M059J (cell line): ENCODE data around the gene NRG3. TPM values are rescaled to one million over a fixed set of nuclear protein-coding genes. Genes with fewer than 3 reads are reported as not detected.
"Not testable (repeated sequence)": the region's sequence is repeated elsewhere in the genome, so short reads cannot be mapped to it uniquely, and the experiment has no call there.

ENCODE experiments used
- DNase-seq: peaks from one replicate; pipeline ENCODE4 v3.0.0-alpha.2; 2012; ENCODE audit warnings: low read depth
- total RNA-seq: library from RNA; depleted of rRNA; stranded (reverse); fragments of >200 nt; shearing (Covaris generic); gene quantifications from 2 replicates; pipeline ENCODE4 v1.2.3, GENCODE V29; 2014

Gene NRG3
- total RNA-seq, 1 experiment from 2014 or later, result not detected

DNA sequence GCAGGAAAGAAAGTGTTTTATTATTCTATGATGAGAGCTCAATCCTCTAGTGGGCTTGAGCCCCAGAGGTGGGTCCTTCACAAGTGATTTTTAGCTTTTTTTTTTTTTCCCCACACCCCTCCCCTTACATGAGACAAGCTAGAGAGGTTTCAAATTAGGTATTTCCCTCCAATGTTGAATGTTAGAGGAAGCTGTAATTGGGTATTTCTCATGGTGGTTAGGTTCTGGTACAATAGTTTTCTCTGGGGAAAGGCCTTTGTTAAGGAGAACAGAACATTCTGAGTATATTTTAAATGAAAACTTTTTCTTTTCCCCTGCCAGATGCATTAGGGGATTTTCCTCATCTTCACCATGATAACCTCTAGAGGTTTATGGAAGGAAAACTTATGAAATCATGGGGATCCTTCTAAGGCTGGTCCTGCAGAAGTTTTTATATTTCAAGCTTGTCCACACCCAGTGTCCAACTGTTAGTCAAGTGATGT, 1039.7 kb downstream of the NRG3 start:
- no peak for DNase-seq

DNA sequence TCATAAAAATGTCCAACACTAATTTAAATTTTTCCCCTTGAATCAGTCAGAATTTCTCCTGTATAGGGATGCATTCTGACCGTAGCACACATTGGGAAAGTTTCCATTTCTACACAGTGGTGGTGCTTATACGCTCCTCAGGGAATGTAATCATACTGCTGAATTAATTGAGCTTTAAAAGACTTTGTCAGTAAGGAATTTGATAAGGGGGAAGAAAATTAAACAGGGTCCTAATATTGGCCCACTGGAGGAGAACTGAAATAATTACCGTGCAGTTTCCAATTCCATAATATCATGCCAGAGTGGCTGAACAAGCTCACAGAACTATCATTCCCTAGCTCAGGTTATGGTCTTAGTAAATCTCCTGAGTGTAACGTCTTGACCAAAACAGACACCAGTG, 1041.9 kb downstream of the NRG3 start:
- DNase-seq, result no peak

DNA sequence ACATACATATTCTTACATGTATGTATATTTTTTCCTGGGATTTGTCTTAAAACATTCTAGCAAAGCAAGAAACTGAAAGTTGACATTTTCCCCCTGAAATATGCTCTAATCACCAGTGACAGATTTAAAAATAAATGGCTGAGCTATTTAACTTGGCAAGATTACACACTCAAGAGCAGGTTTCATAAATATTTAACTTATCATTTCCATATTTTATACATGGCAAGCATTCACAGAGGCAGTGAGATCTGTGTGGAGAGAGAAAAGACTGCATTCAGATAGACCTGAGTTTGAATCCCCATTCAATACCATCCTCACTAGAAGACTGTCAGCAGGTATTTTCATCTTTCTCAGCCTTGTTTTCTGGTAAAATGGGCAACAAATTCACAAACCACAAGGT, 1043.0 kb downstream of the NRG3 start:
- DNase-seq, result no peak

DNA sequence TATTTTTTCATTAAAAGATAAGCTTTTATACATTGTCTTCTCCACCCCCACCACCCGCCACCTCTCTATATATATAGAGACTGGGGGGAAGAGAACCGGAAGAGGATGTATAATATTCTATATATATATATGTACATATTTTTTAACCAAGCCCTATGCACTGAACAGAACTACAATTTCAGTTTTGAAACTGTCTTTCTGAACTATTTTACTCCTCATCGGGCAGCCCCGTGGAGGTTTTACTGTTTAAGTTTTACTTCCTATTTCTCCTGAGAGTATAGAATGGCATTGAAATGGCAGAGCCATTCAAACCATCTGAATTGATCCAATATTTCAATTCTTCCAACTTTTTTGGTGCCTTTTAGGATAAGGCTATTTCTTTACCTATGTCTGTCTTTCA, 1047.1 kb downstream of the NRG3 start:
- DNase-seq, result no peak

DNA sequence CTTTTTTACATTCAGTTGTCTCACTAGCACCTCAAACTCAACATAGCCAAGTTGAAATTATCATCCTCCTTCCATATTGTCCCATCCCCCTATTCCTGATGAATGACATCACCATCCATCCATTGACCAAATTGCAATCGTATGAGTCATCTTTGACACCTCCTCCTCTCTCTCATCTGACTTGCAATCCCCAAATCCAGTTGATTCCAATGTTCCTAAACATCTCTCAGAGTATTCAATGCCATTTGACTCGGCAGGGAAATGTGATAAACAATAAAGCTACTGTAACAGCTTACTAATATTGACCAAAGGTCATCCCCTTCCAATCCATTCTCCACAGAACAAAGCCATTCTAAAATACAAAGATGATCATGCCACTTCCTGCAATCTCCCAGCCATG, 1047.8 kb downstream of the NRG3 start:
- DNase-seq, result peak; percentile 13

DNA sequence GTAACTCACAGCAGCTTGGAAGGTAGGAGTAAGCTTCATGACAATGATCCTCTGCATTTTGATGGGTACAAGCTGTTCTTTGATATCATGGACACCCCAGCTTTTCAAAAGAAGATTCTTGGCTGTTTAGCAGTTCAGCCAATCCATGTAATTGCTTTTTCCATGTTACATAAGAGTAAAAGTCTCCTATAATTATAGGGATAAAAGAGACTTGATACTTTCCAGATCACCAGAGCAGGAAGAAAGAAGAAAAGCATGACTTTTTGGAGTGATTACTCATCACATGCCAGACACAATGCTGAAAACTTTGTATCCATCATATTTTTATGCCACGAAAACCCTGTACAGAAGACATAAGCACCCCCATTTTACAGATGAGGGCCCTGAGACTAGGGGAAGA, 1049.7 kb downstream of the NRG3 start:
- DNase-seq, result no peak

DNA sequence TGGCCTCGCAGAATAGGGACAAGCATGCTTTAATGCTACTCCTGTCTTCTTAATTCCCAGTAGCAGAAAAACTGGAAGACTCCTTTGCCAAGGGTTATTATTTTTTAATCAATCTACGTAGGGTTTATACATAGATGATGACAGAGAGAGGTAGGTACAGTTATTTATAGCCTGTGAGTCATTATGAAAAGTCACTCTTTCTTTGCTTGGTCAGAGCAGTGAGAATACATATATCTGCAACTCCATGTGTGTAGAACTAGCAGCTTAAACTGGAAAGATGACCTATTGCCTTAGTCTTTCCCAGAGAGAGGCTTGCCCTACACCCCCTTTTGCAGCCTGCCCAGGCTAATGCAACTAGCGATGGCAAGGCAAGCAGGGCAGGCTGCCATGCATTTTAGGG, 1050.6 kb downstream of the NRG3 start:
- DNase-seq, result peak; percentile 12

DNA sequence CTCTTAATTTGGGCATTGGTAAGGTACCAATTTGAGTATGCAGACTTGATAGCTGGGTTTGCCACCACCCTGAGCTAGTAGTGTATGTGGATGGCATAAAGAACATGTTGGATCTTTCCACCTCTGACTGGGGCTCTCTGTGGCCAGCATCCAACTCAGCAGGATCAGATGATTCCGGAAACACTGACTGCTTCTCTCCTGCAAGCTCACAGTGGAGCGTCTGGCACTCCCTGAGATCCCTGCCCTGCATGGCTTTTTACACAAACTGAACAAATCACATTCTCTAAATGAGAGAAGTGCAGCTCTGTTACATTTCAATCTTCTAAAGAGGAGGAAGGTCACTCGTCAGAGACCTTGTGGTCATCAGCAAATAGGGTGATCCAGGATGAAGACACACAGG, 1057.5 kb downstream of the NRG3 start:
- no peak for DNase-seq

DNA sequence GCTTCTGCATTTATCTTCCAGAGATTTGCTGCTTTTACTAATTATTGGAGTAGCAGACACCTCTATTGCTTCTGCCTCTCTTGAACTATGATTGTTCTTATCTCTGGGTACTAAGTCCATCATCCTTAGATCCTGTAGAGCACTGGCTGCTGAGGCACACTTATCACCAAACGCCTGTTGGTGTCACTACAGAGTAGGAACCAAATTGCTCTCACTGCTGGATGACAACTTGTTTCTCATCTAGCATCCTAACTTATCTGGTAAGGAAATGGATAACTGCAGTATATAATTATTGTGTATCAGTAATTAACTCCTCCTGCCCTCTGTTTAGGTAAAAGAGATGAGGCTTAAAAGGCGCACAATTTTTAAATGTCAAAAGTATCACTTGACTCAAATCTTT, 1059.4 kb downstream of the NRG3 start:
- no peak for DNase-seq

DNA sequence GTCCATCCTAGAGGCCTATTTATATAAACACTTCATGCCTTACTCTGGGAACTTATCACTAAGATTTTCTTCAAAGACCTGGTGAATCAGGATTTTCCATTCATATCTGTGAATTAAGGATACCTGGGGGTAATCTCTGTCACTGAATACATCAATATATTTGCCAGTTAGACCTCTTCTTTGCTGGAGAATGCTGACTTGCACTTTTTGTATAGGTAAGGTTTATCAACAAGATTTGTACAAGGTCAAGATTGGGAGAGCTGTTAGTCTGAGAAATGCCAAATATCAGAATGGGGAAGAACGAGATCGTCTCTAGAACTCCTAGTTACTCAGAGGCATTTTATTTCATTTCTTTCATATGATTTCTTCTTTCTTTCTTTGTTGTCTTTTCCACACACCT, 1060.0 kb downstream of the NRG3 start:
- no peak for DNase-seq

DNA sequence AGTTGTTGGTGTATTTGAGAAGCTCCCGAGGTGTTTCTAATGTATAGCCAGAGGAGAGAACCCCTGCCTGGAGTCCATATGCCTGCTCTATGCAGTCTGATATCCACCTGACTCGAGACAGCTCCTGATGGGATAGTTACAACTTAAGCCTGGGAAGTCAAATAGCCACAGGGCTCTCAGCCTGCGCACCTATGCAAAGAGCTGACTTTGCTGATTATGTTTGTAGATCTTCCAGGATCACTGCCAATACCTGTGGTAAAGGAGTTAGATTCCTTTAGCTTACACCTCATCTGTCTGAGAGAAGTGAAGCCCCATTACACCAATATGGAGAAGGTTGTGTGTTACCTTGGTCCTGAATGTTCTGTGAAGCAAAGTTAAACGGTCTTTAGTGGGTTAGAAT, 1063.3 kb downstream of the NRG3 start:
- no peak for DNase-seq

DNA sequence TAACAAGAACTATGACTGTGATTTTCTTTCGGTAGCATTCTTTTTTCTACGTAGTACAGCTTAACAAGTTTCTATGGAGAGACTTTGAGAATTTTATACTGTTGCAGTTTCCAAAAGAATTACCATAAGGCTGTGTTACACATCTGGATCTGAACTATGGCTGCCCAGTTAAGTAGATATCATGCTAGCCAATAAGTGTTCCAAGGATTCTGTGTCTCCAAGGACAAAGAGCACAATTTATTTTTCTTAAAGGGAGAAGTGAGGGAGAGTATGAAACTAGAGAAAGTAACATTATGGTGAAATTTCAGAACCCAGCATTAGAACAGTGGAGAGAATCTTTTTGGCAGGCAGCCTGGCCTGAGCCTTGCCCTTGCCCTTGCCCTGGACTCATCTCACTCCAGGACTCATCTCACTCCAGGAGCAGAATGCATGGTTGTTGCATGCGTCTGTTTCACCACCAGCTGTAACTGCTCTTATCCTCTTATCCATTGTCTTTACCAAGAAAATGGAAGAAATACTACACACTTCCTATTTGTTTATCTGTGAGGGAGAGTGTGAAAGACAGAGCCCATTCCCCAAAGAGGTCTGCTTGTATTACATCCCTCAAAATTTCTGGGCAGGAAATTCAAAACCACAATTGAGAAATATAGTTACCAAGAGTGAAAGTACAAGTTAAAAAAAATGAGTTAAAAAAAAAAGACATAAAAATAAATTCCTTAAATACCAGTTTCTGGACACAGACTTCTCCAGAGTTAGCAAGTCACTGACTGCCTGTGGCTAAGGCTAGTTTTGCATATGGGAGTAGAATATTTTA, 1067.5 kb downstream of the NRG3 start:
- peak; percentile 21 for DNase-seq

DNA sequence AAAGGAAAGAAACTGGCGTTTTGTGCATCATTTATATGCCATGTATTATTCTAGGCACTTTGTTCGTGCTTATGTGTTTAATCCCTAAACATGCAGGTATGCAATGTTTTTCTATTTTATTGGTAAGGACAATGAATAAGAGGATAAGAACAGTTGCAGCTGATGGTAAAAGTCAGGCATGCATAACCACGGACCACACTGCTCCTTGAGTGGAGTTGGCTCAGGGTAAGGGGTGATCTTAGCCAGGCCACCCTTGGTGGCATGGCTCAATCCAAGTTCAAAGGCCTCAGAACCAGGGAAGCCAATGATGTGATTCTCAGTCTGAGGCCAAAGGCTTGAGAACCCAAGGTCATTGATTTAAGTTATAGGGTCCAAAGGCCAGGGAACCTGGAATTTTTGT, 1068.1 kb downstream of the NRG3 start:
- DNase-seq, result no peak

DNA sequence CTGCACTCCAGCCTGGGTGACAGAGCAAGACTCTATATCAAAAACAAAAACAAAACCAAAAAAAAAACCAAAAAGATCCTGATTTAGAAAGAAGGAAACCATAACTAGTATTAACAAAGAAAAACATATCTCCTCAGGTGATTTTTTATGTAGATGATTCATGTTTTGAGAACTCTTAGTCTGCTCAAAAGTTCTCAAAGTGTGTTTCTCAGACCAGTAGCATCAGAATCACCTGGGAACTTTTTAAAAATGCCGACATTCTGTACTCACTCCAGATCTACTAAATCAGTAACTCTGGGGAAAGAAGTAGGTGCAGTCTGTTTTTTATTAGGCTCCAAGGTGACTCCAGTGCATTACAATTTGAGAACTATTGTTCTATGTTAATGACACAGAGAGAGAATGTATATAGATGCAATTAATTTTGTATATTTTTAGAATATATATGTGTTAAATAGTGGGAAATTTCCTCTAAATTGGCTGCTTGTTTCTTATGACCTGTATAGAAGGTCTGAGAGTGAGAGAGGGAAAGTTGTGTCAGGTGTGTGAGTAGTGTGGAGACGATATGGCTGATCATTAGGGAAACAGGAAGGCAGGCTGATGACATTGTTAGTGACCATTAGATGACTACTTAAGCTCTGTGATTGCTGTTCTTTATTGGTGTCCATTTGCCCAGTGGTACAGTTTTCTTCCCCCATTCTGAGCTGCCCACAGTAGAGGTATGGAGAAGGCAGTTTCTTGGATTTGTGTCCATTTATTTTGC, 1075.0 kb downstream of the NRG3 start:
- DNase-seq, result no peak

DNA sequence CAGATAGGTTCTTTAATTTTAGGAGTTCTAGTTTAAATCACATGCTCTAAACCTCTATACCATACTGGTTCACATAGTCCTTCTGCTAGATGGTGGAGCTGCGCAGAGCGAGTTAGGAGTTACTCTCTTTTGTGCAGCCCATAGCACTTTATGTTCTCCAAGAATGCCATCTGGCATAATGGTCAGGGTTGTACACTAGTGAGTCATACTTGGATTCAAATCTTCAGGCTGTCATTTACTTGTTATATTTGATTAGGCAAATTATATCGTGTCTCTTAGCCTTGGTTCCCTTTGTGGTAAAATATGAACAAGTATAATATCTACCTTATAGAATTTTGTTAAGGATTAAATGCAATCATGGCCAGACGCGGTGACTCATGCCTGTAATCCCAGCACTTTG, 1078.3 kb downstream of the NRG3 start:
- DNase-seq, result no peak

DNA sequence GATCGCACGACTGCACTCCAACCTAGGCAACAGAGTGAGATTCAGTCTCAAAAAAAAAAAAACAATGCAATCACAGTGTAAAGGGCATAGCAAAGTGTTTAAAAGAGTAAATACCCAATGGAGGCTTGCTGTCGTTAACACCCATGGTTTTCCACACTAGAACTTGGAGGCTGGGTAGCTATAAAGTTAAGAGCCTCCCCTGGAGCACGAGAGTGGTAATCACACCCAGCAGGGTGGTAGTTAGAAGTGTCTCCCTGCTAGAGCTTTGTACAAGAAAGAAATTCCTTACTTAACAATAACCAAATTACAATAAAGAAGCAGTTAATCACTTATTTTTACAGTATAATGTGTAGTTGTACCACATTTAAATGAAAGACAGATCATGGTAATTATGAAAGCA, 1078.9 kb downstream of the NRG3 start:
- no peak for DNase-seq

DNA sequence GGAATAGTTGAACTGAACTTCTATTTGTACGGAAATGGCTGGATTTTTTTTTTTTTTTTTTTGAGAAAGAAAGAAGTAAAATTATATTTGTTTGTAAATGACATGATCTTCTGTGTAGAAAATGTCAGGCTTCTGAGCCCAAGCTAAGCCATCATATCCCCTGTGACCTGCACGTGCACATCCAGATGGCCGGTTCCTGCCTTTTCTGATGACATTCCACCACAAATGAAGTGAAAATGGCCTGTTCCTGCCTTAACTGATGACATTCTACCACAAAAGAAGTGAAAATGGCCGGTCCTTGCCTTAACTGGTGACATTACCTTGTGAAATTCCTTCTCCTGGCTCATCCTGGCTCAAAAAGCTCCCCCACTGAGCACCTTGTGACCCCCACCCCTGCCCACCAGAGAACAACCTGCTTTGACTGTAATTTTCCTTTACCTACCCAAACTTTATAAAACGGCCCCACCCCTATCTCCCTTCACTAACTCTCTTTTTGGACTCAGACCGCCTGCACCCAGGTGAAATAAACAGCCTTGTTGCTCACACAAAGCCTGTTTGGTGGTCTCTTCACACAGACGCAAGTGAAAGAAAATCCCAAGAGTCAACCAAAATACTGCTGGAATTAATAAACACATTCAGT, 1085.5 kb downstream of the NRG3 start:
- not testable (repeated sequence) for DNase-seq

DNA sequence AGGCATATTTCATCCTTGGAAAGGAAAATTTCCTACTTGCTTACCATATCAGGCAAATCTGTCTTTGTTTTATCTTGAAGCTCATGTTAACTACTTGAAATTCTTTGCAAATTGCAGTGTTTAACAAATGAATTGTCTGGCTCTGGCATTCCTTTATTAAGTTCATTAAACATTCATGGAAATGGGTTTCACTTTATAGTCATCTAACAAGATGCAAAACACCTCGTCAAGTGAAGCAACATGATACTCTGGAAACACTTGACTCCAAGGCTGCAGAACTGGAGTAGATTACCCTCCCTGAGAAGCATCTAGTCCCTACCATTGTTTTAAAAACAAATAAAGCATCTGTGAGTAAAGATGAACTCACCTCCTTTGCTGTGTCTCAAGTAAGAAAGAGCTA, 1086.9 kb downstream of the NRG3 start:
- DNase-seq, result no peak

DNA sequence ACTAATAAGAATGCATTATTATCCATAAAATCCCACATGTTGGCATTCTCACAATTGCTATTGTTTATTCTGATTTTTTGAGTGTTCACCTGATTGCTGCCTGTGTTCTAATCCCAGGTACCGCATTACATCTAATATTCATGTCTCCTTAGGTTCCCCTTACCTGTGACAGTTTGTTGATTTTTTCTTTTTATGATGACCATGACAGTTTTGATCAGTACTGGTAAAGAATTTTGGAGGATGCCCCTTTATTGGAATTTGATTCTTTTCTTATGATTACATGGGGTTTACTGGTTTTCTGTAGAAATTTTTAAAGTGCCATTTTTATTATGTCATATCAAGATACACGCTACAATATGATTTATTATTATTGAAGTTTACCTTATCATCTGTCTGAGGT, 1091.1 kb downstream of the NRG3 start:
- no peak for DNase-seq

DNA sequence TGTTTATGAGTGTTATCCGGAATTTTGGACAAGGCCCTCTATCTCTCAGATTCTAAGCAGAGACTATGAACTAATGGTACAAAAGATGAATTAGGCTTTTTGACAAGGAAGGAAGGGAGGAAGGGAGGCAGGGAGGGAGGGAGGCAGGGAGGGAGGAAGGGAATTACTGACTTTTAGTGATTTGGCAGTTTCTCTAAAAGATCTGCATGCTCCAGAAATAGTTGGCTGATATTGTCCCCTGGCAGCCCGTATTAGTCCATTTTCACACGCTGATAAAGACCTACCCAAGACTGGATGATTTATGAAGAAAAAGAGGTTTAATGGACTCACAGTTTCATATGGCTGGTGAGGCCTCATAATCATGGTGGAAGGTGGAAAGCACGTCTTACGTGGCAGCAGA, 1093.5 kb downstream of the NRG3 start:
- no peak for DNase-seq

DNA sequence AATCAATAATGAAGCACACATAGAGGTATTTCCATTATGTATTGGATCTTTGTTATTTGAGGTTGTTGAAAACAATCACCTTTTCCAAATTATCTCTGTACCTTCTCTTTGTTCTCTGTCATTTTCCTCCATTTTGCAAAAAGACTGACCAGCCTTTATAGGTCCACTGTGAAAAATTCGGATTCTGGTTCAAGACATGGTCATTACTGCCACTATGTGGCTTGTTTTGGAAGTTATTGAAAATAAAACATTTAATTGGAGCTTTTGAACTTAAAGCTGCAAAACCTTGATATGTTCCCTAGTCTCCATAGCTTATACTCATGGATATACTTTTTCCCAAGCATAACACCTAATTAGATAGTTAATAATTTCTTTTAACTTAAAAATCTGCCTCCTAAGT, 1094.4 kb downstream of the NRG3 start:
- DNase-seq, result peak; percentile 14

DNA sequence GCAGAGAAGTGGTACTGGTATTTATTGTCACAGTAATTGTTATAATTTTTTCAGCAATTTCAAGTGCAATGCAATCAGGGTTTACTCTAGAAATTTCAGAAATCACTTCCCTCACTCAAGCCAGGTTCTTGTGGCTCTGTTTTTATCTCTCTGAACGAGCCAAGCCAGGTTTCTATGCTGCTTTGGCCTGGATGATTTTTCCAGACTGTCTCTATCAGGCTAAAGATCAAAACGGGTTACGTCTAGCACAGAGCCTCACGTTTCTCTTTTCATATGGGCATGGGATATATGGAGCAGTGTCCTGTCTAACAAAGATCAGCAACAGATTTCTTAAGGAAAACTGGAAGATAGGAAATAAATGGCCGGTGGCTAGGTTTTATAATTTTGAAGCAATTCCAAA, 1105.3 kb downstream of the NRG3 start:
- DNase-seq, result no peak
